PC-9 (cell line): ENCODE measurements around the gene CBLN4.

Source experiments
- EZH2 ChIP-seq: fragments of 200-600 bp; sonication (generic); IDR thresholded peaks from 2 replicates; pipeline ENCODE4 v1.8.0; 2017; ENCODE audit warnings: antibody characterized with exemption, low read depth
- TF ChIP-seq, protein P1 (sequence below): fragments of 200-600 bp; sonication (generic); conservative IDR thresholded peaks from 2 replicates; pipeline ENCODE4 v1.6.1; 2017; ENCODE audit warnings: mixed run types, antibody characterized with exemption, mild to moderate bottlenecking, moderate library complexity

DNA sequence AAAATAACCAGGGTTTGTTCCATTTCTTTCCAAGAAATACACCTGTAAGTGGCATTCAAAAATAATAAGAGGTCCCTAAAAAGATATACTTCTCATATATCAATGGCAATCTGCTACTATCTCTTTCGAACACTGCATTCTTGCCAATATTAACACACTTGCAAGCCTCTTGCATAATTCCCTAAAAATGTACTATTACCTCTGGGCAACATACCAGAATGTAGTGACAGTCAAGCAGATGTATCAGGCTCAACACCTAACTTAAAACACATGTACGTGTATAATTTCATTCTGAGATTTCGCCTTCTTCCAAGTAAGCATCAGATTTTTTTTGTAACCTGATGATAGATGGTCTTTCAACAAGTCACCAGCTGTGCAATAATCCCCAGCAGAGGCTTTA, 3.4 kb downstream of the CBLN4 start:
- TF ChIP-seq, protein P1, sequence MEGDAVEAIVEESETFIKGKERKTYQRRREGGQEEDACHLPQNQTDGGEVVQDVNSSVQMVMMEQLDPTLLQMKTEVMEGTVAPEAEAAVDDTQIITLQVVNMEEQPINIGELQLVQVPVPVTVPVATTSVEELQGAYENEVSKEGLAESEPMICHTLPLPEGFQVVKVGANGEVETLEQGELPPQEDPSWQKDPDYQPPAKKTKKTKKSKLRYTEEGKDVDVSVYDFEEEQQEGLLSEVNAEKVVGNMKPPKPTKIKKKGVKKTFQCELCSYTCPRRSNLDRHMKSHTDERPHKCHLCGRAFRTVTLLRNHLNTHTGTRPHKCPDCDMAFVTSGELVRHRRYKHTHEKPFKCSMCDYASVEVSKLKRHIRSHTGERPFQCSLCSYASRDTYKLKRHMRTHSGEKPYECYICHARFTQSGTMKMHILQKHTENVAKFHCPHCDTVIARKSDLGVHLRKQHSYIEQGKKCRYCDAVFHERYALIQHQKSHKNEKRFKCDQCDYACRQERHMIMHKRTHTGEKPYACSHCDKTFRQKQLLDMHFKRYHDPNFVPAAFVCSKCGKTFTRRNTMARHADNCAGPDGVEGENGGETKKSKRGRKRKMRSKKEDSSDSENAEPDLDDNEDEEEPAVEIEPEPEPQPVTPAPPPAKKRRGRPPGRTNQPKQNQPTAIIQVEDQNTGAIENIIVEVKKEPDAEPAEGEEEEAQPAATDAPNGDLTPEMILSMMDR, result no peak
- TF ChIP-seq EZH2, result no peak
